AML-193 (cell line): ENCODE data around the gene MFGE8.
A peak's percentile ranks its signal among the peaks of the same experiment; 100 is the strongest.

ENCODE experiments used
- DNase-seq, 2 experiments: peaks; one replicate each; lab custom pipeline; 2025; lab: John Stamatoyannopoulos, UW

MFGE8 gene

GRCh38 chr15:88918738-88919137 is 5.6 kb upstream of the MFGE8 start:
- peak; percentile 79 to 83 for DNase-seq

DNA sequence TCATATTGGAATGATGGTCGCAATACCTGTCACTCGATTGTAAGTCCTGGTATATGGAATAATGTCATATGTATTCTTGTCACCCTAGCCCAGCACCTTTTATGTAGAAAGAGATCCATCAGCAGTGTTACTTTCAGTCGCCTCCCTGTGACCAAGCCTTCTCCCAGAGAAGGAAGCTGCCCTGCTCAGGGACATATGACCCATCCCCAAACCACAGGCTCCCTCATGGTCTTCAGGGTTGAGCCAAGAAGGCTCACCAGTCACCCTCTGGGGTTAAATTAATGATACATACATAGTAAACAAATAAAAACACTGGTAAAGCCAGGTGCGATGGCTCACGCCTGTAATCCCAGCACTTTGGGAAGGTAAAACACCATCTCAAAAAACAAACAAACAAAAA is 4.6 kb upstream of the MFGE8 start:
- DNase-seq, result no peak

- no peak for DNase-seq
These were observed 2.2 kb upstream of the MFGE8 start for GRCh38 chr15:88915354-88915753.

- DNase-seq, result no peak
These were observed 631 bp upstream of the MFGE8 start for GRCh38 chr15:88913850-88914169.

GRCh38 chr15:88912500-88912921 is 668 bp downstream of the MFGE8 start:
- no peak for DNase-seq

- DNase-seq, result no peak
These were observed 1.4 kb downstream of the MFGE8 start for GRCh38 chr15:88911766-88912118.

GRCh38 chr15:88909956-88910831 is 3.0 kb downstream of the MFGE8 start:
- no peak for DNase-seq

- DNase-seq, result no peak
These were observed 4.2 kb downstream of the MFGE8 start for GRCh38 chr15:88908697-88909621.

DNA sequence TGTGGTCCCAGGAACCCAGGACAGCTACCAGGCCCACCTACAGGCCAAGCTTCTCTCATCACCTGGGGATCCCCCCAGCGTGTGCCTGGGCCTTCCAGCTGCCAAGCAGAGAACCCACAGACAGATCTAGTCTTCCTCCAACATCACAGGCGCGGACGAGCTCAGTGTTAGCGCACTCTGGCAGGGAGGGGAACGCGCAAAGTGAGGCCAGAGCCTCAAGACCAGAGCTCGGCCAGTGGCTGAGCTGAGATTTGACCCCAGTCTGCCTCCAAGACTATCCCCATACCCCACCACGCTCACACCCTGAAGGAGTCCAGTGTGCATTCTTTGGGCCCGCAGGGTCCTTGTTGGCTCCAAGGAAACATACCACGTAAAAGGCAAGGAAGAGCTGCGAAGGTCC is 5.1 kb downstream of the MFGE8 start:
- DNase-seq, result no peak

DNA sequence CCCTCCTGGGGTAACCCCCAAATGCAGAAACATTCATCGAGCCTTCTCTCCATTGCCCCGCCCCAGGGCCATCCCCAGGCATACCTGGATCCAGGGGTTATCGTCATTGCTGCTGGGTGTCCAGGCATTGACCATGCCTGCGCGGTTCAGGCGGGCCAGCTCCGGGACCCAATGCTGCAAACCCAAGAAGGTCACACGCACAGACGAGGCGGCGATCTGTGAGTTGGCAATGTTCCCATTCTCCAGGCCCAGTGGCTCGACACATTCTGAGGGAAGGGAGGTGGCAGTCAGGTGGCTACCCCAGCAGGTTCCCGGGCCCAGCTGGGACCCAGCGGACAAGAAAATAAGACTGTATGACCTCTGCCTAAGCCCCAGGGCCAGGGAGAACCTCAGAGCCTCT is 6.1 kb downstream of the MFGE8 start:
- no peak for DNase-seq

DNA sequence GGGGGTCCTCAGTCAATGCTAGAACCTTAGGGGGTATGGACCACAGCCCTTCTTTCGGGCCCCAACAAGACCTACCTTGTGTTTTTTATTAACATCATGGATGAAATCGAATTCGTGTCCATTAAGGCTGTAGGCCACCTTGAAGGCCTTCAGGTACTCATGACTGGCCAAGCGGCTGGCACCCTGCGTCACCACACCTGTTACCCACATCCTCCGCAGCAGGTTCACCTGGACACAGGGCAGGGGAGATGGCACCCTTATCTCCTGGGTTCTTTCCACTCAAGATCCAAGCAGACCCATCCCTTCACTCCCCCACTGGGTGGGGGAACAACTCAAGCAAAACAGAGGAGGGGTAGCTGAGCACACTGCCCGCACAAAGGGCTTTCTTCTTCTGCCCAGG is 6.6 kb downstream of the MFGE8 start:
- no peak for DNase-seq

GRCh38 chr15:88906130-88906529 is 7.0 kb downstream of the MFGE8 start:
- no peak for DNase-seq

- DNase-seq, result no peak
These were observed 7.6 kb downstream of the MFGE8 start for GRCh38 chr15:88905576-88905975.

GRCh38 chr15:88904624-88905327 is 8.4 kb downstream of the MFGE8 start:
- DNase-seq, result peak; percentile 29 to 31

DNA sequence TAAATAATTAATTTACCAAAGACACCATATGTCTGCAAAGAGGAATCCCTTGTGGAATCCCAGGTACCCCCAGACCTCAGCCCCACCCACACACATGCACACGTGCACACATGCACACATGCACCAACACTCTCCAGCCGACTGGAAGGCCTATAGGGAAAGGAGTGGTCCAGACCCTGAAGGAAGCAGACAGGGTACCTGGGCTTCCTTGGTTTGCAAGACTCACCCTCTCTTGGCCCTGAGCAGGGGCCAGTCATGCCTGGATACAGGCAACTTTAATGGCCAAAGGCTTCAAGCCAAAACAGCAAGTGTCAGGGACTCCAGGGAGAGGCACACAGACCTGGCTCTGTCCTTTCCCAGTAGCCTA is 8.9 kb downstream of the MFGE8 start:
- no peak for DNase-seq

GRCh38 chr15:88902846-88903245 is 10.3 kb downstream of the MFGE8 start:
- no peak for DNase-seq

DNA sequence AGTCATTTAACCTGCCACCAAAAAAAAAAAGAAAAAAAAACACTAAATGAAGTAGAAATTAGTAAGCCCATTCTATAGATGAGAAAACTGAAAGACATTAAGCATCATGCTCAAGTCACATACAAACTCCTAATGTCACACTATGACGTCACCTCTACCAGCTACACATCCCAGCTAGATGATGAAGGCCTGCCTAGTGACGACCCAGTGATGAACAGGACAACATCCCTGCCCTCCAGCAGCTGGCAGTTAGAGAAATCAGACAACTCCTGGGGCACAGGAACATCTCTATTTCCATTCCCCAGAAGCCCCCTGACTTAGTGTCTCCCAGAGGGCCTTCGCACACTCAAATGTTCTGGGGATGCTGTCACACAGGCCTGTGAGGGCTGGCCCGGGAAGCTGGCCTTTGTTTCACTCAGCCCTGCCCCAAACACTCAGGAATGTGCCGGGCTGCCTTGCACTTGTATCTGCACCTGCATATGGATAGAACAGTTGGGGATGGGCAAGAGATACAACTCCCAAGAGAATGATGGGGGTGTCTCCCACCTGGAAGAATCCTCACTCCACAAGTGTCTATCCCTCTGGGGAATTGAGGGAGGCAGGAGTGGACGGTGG is 10.9 kb downstream of the MFGE8 start:
- no peak for DNase-seq

- DNase-seq, result no peak
These were observed 11.5 kb downstream of the MFGE8 start for GRCh38 chr15:88901508-88902220.

- no peak for DNase-seq
These were observed 12.2 kb downstream of the MFGE8 start for GRCh38 chr15:88900982-88901418.

DNA sequence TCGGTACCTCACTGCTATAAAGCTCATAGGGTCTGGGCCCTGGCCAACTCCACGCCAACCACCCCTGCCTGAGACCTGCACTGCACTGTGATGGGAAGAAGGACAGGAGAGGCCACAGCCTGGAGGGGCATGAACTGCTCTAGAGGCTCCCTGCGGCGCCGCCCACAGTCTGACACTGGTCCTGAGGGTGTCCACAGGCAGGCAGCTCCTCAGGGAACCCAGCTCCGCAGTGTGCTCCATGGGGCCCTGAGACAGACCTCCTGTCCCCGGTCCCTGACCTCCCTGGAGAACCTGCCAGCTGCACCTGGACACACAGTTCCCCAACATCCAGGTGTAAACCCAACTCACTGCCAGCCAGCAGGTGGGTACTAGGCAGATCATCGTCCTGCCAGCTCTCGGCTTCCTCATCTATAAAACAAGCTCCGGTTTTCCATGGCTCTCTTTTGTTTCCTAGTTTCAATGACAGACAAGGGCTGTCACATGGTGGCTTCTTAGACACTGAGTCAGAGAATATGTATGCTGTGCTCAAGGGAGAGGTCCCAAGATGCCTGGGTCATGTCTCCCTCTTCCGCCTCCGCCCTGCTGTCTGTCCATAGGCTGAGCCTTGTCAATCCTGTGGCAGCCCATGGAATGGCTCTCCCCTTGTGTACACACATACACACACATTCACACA is 12.7 kb downstream of the MFGE8 start:
- no peak for DNase-seq

GRCh38 chr15:88899251-88899650 is 13.9 kb downstream of the MFGE8 start:
- DNase-seq, result no peak
